Sciatic nerve (tissue), 2 donors: Measurements from ENCODE around the gene AUTS2. TPM values are rescaled to one million over a fixed set of nuclear protein-coding genes. Genes with fewer than 3 reads are reported as not detected.

Experiments used
- ATAC-seq: fragments of 200-7000 bp; cut with Tn5 transposase; one replicate; pipeline ENCODE4 v1.9.1; 2020; ENCODE audit warnings: mild to moderate bottlenecking, moderate library complexity
- DNase-seq: peaks from one replicate; pipeline ENCODE4 v3.0.0-alpha.2; 2020; ENCODE audit warnings: low spot score
- intact Hi-C: fragments of 100-400 bp; cut with DNase I; formaldehyde crosslinking; loops from one replicate; pipeline ENCODE4 v1.14.2; 2022
- total RNA-seq: library from RNA; stranded (reverse); fragmentation: NEBNext Ultra II Directional; extraction: Animal tissue kit (Norgen Biotek cat#: 25700); gene quantifications from one replicate; pipeline ENCODE4 v1.2.1, GENCODE V29; 2021
- donor health status: DM: no; HTN: no; CAD: no.
- donor health status: DM: no; HTN: no; CAD: no.

AUTS2 gene
- total RNA-seq, 1 donor from 2014 or later = 129 TPM

DNA sequence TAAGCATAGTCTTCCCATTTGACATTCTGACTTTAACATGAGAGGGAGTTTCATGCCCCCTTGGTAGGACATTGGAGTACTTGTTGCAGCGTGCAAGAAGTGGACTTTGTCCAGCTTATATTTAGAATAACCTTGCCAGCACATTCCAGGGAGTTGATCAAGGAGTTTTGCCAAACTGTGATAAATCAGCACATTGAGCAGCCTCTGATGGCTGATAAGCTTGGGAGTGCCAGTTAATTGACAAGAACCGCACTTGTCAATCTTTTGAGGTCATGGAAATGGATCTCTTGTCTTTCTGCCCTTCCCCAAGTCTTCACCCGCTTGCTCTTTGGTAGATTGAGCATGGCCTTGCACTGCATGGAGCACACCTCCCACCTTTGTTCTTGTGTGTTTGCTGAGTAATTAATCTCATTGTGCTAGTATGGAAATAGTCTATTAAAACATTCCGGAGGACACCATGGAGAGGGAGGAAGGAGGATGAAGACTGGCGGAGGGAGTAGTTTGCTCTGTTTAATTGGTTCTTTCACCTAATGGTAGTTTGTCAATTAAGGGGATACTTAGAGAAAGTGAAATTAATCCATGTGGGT lies 865.2 kb downstream of the AUTS2 start:
- DNase-seq (no peak), ATAC-seq (no peak)
- intact Hi-C loops = no loop called here

GRCh38 chr7:70466725-70467364 lies 868.6 kb downstream of the AUTS2 start:
- intact Hi-C loops = no loop called here
- DNase-seq = no peak

GRCh38 chr7:70470746-70471145 lies 872.5 kb downstream of the AUTS2 start:
- DNase-seq (no peak), ATAC-seq (peak; percentile 15)
- intact Hi-C loops = no loop called here

More at GRCh38 chr7:70466725-70467364, 868.6 kb downstream of the AUTS2 start:
- ATAC-seq = no peak

DNA sequence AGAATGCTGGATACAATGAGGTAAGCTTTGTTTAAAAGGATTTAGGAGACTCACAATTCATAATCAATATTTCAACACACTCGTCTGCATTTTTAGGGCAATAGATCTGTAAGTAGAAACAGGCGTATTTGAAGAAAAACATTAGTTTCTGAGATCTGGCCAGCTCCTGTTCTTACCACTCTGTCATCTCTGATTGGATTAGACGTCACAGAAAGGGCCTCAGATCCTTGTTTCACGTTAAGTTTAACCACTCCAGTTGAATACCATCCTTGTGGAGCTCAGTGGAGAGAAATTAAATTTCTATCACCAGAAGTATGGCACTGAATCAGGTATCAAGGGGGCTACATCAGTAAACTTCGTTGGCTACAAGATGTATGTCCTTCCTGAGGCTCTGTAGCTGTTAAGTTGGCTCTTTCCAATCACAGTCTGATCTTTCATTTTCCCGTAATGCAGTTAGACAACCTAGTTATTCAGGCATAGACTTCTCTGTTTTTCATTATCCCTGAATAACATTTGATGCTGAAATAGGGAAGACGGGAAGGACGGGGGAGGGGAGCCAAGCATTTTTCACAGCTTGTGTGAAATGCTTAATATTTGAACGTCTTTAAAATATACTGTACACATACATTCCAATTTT lies 874.4 kb downstream of the AUTS2 start:
- intact Hi-C loops = no loop called here
- DNase-seq (no peak), ATAC-seq (no peak)

GRCh38 chr7:70474639-70475234 lies 876.5 kb downstream of the AUTS2 start:
- intact Hi-C loops = no loop called here
- no peak for DNase-seq
- ATAC-seq = no peak

DNA sequence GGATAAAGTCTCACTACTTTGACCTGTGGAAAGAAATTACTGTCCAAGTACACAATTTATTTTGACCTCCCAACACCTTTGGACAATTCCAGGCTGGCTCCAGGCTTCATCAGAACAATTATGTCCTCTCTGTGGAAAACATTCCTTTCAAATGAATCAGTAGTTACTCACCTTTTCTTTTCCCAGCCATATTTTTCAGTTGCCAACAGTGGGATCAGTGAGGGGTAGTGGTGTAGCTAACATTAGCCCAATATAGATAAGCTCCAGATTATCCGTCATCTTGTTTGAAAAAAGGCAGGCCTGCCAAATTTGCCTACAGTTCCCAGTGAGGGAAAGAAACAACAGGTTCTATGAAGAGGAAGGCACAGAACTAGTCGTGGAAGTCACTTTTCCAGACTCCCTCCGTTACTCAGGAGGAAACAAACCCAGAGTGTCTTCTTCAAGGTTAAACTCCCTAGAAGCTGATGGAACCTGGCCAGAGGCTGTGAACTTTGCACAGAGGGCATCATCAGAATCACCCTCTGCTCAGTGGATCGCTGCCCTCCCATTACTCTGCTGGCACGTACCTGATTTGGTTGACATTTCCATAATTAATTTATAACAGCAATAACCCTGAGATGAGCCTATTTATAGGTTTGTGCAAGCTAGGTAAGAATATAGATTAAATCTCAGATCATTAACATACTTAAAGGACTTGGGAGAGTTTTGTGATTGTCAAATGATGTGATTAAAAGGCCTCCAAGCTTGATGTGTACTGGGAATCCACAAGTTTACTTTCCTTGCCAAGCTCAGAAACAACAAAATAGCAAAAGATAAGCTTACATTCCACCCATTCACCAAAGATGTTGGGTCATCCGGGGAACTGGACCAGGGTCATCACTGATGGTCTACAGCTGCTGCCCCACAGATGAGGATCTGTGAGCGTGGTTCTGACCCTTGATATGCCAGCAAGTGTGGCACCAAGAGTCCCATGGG lies 879.0 kb downstream of the AUTS2 start:
- intact Hi-C loops = no loop called here
- DNase-seq (no peak), ATAC-seq (peak; percentile 9)

DNA sequence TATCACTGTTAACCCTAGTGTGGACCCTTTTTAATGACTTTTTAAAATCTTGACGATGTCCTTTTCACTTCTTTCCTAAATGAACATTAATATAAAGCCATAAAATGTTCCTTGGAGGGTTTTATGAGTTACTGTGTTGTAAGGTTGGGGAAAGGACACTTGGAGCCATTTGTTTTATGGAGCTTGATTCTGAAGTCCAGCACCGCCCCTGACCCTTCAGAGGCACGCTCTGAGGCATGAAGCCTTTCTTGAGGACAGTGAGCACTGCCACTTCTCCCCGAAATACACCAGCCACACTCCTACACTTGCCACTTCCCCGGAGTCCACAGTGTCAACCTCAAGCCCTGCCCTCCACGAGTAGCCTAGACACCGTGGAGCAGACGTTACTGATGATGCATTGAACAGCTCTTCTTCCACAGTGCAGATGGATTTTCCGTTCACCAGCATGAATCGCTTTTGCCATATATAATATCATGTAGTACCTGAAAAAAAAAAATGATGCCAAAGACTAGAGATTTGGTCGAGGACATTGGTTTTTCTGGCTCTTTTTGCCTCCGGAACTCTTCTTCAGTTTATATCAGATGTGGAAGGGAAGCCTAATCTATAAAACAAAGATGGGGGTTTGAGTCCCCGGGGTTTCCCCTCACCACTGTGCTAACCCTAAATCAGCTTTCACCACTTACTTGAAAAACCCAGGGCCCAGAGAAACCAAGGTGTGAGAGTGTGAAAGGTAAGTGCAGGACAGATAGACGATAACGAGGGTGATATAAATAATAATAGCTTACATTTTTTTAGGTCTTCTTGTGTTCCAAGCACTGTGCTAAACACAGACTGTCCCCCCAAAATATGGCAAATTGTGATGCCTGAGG lies 881.1 kb downstream of the AUTS2 start:
- intact Hi-C loops = no loop called here
- ATAC-seq = no peak
- DNase-seq = no peak

- no peak for DNase-seq
- no peak for ATAC-seq
- intact Hi-C loops = no loop called here
Observed at GRCh38 chr7:70480927-70481569, 882.8 kb downstream of the AUTS2 start.

GRCh38 chr7:70481570-70482123 lies 883.4 kb downstream of the AUTS2 start:
- ATAC-seq (no peak), DNase-seq (no peak)
- intact Hi-C loops = no loop called here

DNA sequence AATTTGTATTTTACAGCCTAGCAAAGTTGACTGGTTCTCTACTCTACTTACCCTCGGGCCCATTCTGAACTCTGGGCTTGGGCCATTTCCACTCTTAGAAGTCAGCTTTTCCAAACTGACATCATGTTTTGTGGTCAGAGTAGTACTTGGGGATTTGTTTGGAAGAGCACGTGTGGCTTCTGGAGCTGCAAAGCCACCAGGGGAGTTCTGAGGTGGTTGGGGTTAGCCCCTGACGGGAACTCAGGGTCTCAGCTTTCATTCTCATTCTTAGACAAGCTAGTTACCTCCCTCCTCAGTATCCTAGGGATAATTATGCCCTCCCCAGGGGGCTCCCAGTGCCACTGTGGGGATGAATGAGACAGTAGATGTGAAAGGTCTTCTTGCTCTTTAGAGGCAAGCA lies 886.0 kb downstream of the AUTS2 start:
- intact Hi-C loops = no loop called here
- DNase-seq = no peak
- peak; percentile 81 for ATAC-seq

- DNase-seq (no peak), ATAC-seq (no peak)
- intact Hi-C loops = no loop called here
Observed at GRCh38 chr7:70486977-70487376, 888.7 kb downstream of the AUTS2 start.

GRCh38 chr7:70487428-70487827 lies 889.2 kb downstream of the AUTS2 start:
- DNase-seq (no peak), ATAC-seq (no peak)
- intact Hi-C loops = no loop called here

DNA sequence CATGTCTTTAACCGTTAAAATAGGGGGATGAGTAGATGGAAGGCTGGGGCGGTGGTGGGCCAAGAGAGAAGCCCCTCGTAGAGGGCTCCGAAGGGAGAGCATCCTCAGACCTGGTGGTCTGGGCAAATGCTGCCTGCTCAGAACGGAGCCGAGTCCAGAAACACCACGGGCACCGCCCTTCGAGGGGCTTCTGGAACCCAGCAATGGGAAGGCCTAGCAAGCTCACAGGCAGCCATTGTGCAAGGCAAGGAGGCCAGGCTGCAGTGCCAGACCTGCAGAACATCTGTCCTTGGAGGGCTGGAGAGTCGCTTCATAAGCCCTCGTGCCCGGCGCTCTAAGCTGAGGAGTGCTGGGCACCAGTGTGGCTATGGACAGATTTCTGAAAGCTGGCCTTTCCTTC lies 889.6 kb downstream of the AUTS2 start:
- no peak for ATAC-seq
- no peak for DNase-seq
- intact Hi-C loops = no loop called here

DNA sequence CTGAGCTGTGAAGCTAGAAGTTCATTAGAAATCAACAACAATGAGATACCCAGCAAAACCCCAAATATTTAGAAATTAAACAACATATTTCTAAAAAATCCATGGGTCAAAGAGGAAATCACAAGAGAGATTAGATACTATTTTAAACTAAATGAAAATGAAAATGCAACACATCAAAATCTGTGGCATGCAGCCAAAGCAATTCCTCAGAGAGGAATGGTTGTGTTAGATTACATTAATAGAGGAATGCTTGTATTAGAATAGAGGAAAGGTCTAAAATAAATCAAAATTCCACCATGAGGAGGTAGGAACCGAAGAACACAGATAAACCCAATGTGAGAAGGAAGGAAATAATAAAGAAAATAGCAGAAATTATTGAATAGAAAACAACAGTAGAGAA lies 891.5 kb downstream of the AUTS2 start:
- intact Hi-C loops = no loop called here
- DNase-seq (peak; percentile 70), ATAC-seq (no peak)

DNA sequence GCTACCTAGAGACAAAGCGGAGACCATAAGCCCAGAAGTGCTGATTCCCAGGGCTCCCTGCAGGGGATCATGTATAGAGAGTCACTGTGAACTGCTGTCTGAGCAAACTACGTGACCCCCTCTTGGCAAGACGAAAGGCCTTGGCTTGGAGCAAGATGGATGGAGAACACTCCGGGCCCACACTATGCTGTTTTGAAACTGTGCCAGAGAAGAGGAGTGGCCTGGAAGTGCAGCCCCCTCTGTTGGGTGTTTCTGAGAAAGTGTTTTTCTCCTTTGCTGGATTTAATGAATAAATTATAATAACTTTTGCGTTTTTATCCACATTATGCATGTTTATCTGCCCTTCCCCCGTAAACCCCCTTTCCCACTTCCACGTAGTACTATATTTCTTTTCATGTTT lies 894.4 kb downstream of the AUTS2 start:
- DNase-seq (no peak), ATAC-seq (no peak)
- intact Hi-C loops = no loop called here

DNA sequence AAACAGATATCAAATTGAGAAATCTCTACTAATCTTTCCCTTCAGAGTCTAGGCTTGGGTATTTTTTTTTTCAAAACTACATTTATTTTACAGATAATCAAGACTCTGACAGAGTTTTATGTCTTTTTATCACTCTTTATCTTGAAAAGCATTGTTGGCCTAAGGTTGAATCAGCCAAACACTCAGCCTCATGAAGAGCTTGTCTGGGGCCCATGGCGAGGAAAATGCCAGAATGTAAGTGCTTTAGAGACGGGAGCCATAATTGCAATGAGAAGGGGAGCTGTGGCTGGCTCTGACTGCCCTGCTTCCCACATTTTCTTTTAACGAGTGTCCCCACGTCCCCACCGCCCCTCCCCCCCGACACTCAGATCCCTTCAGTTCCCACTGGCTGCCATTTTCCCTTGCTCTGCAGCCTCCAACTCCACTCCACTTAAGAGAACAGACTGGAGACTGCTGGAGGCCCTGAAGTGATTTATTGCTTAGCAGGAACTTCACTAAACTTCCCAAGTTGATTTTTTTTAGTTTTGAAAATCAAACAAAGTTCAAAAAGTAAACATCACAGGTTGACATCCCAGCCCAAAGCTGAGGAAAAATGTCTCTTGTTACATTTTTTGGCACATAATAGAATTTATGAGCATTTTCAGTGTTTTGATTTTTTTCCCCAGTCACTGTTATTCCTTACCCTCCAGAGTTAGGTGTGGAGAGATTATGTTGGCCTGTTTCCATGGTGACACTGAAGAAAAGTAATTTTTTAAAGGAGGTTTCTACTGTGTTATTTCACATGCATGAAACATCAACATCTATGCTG lies 896.2 kb downstream of the AUTS2 start:
- ATAC-seq = peak; percentile 70
- intact Hi-C loops = no loop called here
- no peak for DNase-seq

GRCh38 chr7:70495033-70495376 lies 896.7 kb downstream of the AUTS2 start:
- DNase-seq (no peak), ATAC-seq (peak; percentile 91)
- intact Hi-C loops = no loop called here
